GM19351 (cell line): Measurements from ENCODE around the gene ATP2A3.

Experiments
- ATAC-seq: cut with Tn5 transposase; IDR thresholded peaks from one replicate; pipeline ENCODE4 v1.9.1; 2021; ENCODE audit warnings: mild to moderate bottlenecking, moderate library complexity; ENCODE audit not compliant: unreplicated experiment

Gene ATP2A3

DNA sequence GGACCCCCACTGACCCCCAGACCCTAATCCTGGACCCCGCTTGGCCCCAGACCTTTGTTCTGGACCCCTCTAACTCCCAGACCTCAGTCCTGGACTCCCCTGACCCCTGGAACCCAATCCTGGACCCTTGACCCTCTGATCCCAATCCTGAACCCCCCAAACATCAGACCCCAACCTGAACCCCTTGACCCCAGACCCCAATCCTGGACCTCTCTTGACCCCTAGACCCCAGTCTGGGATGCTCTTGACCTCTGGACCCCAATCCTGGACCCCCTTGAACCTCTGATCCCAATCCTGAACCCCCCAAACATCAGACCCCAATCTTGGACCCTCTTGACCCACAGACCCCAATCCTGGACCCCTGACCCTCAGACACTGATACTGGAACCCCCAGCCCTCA lies 34.5 kb downstream of the ATP2A3 start:
- ATAC-seq = no peak

GRCh38 chr17:3929181-3929580 lies 35.1 kb downstream of the ATP2A3 start:
- no peak for ATAC-seq

DNA sequence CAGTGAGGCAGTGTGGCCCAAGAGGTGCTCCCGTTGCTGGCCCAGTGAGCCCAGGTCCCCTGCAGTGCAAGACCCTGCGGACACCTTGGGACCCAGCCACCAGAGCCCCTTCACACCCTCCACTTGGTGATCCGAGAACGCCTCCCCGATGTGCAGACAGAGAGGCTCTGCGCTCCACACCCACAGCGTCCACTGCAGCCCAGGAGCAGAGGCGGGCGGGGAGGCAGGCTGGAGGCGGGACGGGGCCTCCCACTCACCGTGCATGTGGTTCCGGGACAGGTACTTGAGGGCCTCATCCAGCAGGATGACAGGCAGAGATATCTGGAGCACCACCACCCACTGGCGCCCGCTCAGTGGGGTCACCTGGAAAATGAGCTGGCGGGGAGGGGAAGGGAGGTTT lies 35.8 kb downstream of the ATP2A3 start:
- ATAC-seq = no peak

- no peak for ATAC-seq
Observed at GRCh38 chr17:3927628-3928340, 36.5 kb downstream of the ATP2A3 start.

GRCh38 chr17:3926860-3927627 lies 37.2 kb downstream of the ATP2A3 start:
- no peak for ATAC-seq

DNA sequence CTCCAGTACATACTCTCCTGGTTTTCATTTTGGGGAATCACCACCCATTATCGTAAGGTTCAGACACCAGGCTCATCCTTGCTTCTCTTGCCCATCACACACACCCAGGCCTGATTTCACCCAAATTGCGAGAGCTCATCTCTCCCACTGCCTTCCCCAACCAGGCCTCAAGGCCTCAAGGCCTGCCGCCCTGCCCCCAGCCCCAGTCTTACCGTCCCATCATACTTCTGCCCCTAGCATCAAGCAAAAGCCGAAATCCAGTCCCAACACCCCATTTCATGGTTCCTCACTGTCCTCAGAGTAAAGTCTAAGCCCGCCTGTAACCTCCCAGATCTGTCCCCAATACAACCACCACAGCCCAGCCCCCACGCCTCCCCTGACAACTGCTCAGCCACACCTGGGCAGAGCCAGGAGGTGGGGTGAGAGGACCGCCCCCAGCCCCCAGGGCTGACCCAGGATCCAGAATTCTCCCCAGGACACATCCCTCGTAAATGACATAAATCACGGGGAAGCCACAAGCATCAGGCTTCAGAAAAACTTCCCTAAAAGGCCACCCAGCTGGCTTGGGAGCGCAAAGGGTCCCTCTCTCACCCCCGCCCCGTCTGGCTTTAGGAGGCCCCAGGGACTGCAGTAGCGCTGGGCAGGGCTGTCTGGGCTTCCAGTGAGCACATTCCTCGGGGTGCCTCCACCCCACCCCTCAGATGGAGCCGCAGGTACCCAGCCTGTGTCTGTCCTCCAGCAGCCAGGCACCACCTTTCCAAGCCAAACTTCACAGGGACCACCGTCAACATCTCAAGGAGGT lies 38.4 kb downstream of the ATP2A3 start:
- no peak for ATAC-seq

GRCh38 chr17:3924512-3925350 lies 39.5 kb downstream of the ATP2A3 start:
- no peak for ATAC-seq

DNA sequence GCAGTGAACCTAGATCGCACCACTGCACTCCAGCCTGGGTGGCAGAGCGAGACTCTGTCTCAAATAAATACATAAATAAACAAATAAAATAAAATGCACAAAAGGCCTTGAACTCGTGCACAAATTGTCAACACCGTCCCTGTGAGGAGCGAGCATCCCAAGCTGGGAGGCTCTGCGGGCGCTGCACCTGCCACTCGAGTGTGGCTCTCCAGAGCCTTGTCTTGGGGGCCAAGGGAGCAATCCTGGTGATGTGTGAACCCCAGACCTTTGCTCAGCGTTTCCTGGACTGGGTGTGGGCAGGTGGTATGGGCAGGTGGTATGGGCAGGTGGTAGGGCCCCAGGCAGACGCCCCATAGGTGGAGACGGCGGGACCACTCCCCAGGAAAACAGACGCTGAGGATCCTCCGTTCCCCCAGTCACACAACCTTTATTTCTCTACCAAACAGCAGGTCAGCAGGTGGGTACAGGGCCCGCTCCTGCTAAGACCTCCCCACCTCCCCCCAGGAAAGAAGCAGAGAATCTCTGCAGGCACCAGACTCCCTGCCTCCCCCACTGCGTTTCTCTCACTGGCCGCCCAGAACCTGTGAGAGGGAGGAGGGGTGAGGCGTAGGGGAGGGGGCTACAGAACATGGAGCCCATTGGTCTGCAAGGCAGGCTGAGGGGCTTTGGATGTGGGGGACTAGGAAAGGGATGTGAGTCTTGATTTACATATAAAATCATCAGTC lies 40.6 kb downstream of the ATP2A3 start:
- no peak for ATAC-seq

- no peak for ATAC-seq
Observed at GRCh38 chr17:3922765-3923164, 41.5 kb downstream of the ATP2A3 start.

DNA sequence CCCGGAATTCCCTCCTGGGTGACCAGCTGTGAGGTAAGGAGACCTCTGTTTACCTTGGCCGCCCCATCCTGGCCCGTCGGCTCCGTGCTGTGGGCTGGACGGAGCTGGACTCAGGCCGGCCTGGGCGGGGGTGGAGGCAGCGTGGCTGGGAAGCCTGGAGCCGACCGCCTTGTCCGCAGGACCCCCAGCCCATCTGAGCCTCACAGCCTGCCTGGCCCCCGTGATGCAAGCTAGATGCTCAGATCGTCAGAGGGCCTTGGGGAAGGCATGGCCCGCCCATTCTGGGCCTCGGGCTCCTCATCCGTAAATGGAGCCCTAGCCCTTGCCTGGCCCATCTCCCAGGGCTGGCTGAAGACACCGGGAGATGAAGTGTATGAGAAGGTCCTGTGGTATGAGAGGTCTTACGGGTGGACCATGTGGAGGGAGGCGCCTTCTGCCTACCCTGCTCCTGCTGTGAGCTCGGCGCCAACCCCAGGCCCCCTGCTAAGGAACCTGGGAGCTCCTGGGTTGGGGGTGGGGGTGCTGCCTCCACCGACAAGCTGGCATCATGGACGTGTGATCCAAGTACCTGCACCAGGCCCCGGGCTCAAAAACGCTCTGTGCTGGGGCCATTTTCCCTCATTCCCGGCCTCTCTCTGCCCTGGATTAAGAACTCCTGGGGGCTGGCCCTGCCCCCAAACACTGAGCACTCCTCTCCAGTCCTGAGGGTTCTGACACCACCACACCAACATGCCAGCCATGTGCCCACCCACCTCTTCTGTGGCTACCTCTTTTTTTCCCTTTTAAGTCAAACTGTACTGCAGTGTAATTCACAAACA lies 42.5 kb downstream of the ATP2A3 start:
- no peak for ATAC-seq

DNA sequence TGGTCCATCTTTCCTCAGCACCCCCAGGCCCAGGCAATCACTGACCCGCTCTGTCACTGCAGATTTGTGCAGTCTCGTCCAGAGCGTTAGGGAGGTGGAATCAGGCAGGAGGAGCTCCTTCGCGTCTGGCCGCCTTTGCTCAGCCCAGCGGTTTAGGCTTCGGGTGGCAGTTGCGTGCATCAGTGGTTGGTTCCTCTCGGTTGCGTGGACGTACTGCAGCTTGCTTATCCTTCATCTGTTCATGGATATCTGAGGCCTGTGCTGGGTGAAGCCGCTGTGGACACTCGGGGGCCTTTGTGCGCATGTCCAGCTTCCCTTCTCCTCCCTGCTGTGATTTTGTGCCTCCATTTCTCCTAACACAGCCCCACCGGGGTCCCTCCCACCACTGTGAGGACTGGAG lies 43.2 kb downstream of the ATP2A3 start:
- ATAC-seq = no peak

GRCh38 chr17:3919123-3919624 lies 45.1 kb downstream of the ATP2A3 start:
- ATAC-seq = no peak

- no peak for ATAC-seq
Observed at GRCh38 chr17:3918372-3919122, 45.7 kb downstream of the ATP2A3 start.

DNA sequence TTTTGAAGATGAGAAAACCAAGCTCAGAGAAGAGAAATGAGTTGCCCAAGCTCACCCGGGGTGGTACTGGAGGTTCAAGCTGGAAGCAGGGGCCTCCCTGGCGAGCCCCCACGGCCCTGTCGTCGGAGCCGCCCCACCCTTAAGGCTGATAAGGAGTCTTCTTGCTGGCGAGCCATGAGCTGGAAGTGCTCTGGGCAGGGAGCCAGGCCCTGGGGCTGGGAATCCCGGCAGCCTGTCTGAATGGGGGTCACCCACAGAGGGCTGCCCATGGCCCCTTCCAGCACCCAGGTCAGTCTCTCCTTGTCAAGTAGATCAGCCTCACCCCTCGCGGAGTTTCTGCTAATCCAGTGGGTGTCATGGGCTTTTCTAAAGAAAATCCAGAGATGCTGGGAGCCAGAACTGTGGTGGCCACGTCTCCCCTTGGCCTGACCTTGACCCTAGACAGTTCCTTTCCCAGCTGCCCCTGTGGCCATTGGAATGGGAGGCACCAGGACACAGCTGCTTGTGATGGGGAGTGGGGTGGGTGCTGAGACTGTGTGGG lies 46.8 kb downstream of the ATP2A3 start:
- no peak for ATAC-seq

DNA sequence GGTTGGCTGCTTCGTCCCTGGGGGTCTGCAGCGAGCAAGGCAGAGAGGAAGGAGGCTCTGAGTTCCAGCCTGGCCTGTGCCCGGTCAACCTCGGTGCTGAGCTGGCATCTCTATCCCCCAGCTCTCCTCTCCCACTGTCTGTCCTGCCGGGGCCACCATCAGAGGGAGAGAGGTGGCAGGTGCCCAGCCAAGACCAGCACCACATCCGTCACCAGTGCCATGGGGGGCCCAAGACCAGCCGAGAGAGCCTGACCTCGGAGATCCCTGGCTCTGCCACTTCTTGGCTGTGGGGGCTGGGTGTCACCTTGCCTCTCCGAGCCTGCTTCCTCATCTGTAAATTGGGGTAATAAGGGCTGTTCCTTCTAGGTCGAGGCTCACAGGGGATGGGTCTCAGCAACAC lies 47.4 kb downstream of the ATP2A3 start:
- ATAC-seq = no peak

GRCh38 chr17:3915995-3916696 lies 48.1 kb downstream of the ATP2A3 start, which contains the start of gene P2RX1:
Gene P2RX1, minus strand, starts transcription at chr17:3916465. Its CDS starts 240 bp downstream, at chr17:3916225.
- ATAC-seq = no peak

DNA sequence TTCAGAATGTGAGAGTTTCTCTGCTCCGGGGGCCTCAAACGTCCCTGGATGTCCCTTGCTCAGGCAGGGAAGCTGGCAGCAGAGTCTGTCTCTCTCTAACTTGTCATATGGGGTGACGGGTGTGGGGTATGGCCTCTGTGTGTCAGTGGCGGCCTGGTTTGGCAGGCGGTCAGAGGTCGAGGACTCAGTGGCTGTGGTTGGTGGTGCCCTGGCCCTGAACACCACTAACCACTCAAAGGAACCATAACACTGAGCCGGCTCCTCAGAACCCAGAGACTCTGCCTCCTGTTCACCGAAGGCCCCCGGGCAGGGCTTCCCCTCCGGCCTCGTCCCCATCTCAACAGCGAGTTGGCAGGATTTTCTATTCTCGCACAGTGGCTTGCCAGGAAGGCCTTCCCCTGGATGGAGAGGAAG lies 48.6 kb downstream of the ATP2A3 start:
- no peak for ATAC-seq
